WTC11 (cell line): ENCODE measurements around the gene TGFBR1. TPM values are rescaled to one million over a fixed set of nuclear protein-coding genes. Genes with fewer than 3 reads are reported as not detected.

ENCODE experiments used
- ATAC-seq: fragments of 200-7000 bp; cut with Tn5 transposase; 2 replicates; pipeline ENCODE4 v1.10.0; 2021; ENCODE audit warnings: mild to moderate bottlenecking, moderate library complexity
- CTCF ChIA-PET: fragments of 300-600 bp; sonication (Branson Sonifier 250); formaldehyde crosslinking; loops from one replicate; lab custom pipeline; 2021; ENCODE audit warnings: antibody characterized with exemption; lab: Charles Lee
- POLR2A ChIA-PET: fragments of 350-600 bp; sonication (Branson Sonifier 250); formaldehyde crosslinking; loops from one replicate; lab custom pipeline; 2021; ENCODE audit warnings: antibody characterized with exemption; lab: Charles Lee
- DNase-seq: peaks from one replicate; pipeline ENCODE4 v3.0.0; 2021; ENCODE audit warnings: low spot score
- H3K27ac Mint-ChIP-seq: 2 replicates; pipeline ENCODE4 v1.8.0; 2021; ENCODE audit warnings: mixed read lengths
- H3K27me3 Mint-ChIP-seq: 2 replicates; pipeline ENCODE4 v1.8.0; 2021; ENCODE audit warnings: low read depth, mild to moderate bottlenecking, moderate library complexity, mixed read lengths
- H3K36me3 Mint-ChIP-seq: 2 replicates; pipeline ENCODE4 v1.8.0; 2021; ENCODE audit warnings: mixed read lengths
- H3K4me1 Mint-ChIP-seq: 2 replicates; pipeline ENCODE4 v1.8.0; 2022; ENCODE audit warnings: mixed read lengths
- H3K4me3 Mint-ChIP-seq: 2 replicates; pipeline ENCODE4 v1.8.0; 2021; ENCODE audit warnings: mild to moderate bottlenecking, moderate library complexity, mixed read lengths
- H3K9me3 Mint-ChIP-seq: 2 replicates; pipeline ENCODE4 v1.8.0; 2021; ENCODE audit warnings: mixed read lengths
- ATF1 ChIP-seq: sonication (generic); formaldehyde crosslinking; IDR thresholded peaks from 2 replicates; pipeline ENCODE4 v1.8.1; 2023; ENCODE audit warnings: mild to moderate bottlenecking, moderate library complexity, missing genetic modification reagents
- FOXP1 ChIP-seq: sonication (generic); formaldehyde crosslinking; IDR thresholded peaks from 2 replicates; pipeline ENCODE4 v1.8.0; 2022; ENCODE audit warnings: missing genetic modification reagents, mild to moderate bottlenecking, moderate library complexity, borderline replicate concordance
- GABPB1 ChIP-seq: sonication (generic); formaldehyde crosslinking; IDR thresholded peaks from 2 replicates; pipeline ENCODE4 v1.8.1; 2023; ENCODE audit warnings: mild to moderate bottlenecking, missing genetic modification reagents
- HMGA2 ChIP-seq: fragments of 250-450 bp; sonication (Bioruptor Pico); IDR thresholded peaks from 2 replicates; pipeline ENCODE4 v1.4.0; 2021; ENCODE audit warnings: mild to moderate bottlenecking, moderate library complexity
- IRF2 ChIP-seq: sonication (generic); formaldehyde crosslinking; IDR thresholded peaks from 2 replicates; pipeline ENCODE4 v1.8.0; 2022; ENCODE audit warnings: low read depth, missing genetic modification reagents, borderline replicate concordance
- JAZF1 ChIP-seq: fragments of 250-450 bp; sonication (Bioruptor Pico); IDR thresholded peaks from 2 replicates; pipeline ENCODE4 v1.9.0; 2021; ENCODE audit warnings: moderate library complexity, mild to moderate bottlenecking, inconsistent platforms
- KAT7 ChIP-seq: sonication (generic); formaldehyde crosslinking; IDR thresholded peaks from 2 replicates; pipeline ENCODE4 v1.8.1; 2023; ENCODE audit warnings: missing genetic modification reagents, mild to moderate bottlenecking, borderline replicate concordance
- NFE2L1 ChIP-seq: sonication (generic); formaldehyde crosslinking; IDR thresholded peaks from 2 replicates; pipeline ENCODE4 v1.8.1; 2023; ENCODE audit warnings: missing genetic modification reagents
- ZBTB21 ChIP-seq: sonication (generic); formaldehyde crosslinking; IDR thresholded peaks from 2 replicates; pipeline ENCODE4 v1.8.1; 2023; ENCODE audit warnings: mild to moderate bottlenecking, missing genetic modification reagents, borderline replicate concordance
- ZNF121 ChIP-seq: sonication (generic); formaldehyde crosslinking; IDR thresholded peaks from 2 replicates; pipeline ENCODE4 v1.8.0; 2023; ENCODE audit warnings: missing genetic modification reagents
- ZNF263 ChIP-seq: sonication (generic); formaldehyde crosslinking; IDR thresholded peaks from 2 replicates; pipeline ENCODE4 v1.8.1; 2022; ENCODE audit warnings: low read depth, mild to moderate bottlenecking, moderate library complexity, missing genetic modification reagents
- ZNF423 ChIP-seq: fragments of 250-450 bp; sonication (Bioruptor Pico); IDR thresholded peaks from 2 replicates; pipeline ENCODE4 v2.1.2; 2022; ENCODE audit warnings: mild to moderate bottlenecking, moderate library complexity
- total RNA-seq: library from RNA; stranded (reverse); gene quantifications from 3 replicates; pipeline ENCODE4 v1.2.3, GENCODE V29; 2021
- TF ChIP-seq, protein P1 (sequence below): sonication (generic); formaldehyde crosslinking; IDR thresholded peaks from 2 replicates; pipeline ENCODE4 v1.8.0; 2022; ENCODE audit warnings: mild to moderate bottlenecking, missing genetic modification reagents
- TF ChIP-seq, protein P2 (sequence below): sonication (generic); formaldehyde crosslinking; conservative IDR thresholded peaks from 2 replicates; pipeline ENCODE4 v1.8.1; 2023; ENCODE audit warnings: mild to moderate bottlenecking, low read depth, missing genetic modification reagents, moderate library complexity
- TF ChIP-seq, protein P3 (sequence below): sonication (generic); formaldehyde crosslinking; IDR thresholded peaks from 2 replicates; pipeline ENCODE4 v1.8.0; 2023; ENCODE audit warnings: missing genetic modification reagents
- TF ChIP-seq, protein P4 (sequence below): sonication (generic); formaldehyde crosslinking; IDR thresholded peaks from 2 replicates; pipeline ENCODE4 v1.8.1; 2023; ENCODE audit warnings: mild to moderate bottlenecking, missing genetic modification reagents
- TF ChIP-seq, protein P5 (sequence below): fragments of 250-450 bp; sonication (Bioruptor Pico); IDR thresholded peaks from 2 replicates; pipeline ENCODE4 v1.8.0; 2021; ENCODE audit warnings: mild to moderate bottlenecking
- TF ChIP-seq, protein P6 (sequence below): fragments of 200-600 bp; IDR thresholded peaks from 2 replicates; pipeline ENCODE4 v1.8.0; 2022; ENCODE audit warnings: antibody characterized with exemption

Gene TGFBR1
- total RNA-seq, 1 experiment from 2014 or later = 42.4 TPM

DNA sequence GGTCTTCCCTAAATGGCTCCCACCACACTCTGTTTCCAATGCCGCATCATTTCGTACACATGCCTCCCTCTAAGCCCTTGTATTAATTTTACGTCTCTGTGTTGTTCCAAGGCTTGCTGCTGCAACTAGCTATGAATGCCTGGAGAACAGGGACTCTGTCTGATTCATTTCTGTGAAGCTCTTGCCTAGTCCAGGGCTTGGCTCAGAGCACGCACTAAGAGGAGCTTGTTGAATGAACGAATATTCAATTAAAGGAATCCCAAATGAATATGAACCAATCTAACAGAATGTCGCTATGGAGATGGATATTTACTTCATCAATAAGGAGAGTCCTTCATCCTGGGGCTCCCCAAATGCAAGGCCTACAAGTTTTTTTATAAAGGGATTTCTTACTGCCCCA, 55.3 kb downstream of the TGFBR1 start:
- ChIA-PET CTCF (interaction anchor here (1.4 kb wide), 1 partner anchor 9 kb away, joined by 3 read pairs; no protein-coding TSS in a partner anchor), POLR2A (no interaction called here)
- Mint-ChIP-seq H3K27me3 (0 out of 2 replicates have a peak, but pooled peaks cover 3% of the 10 kb centered on the region), H3K4me3 (no peak overlapping the region), H3K27ac (no peak overlapping the region), H3K4me1 (peaks cover 17% of the 10 kb centered on the region), H3K36me3 (no peaks in the 10 kb centered on the region; the same call in 1 of the 2 replicates), H3K9me3 (peaks cover 7% of the 10 kb centered on the region)
- no peak for DNase-seq
- no peak for ATAC-seq
- TF ChIP-seq, protein P1, sequence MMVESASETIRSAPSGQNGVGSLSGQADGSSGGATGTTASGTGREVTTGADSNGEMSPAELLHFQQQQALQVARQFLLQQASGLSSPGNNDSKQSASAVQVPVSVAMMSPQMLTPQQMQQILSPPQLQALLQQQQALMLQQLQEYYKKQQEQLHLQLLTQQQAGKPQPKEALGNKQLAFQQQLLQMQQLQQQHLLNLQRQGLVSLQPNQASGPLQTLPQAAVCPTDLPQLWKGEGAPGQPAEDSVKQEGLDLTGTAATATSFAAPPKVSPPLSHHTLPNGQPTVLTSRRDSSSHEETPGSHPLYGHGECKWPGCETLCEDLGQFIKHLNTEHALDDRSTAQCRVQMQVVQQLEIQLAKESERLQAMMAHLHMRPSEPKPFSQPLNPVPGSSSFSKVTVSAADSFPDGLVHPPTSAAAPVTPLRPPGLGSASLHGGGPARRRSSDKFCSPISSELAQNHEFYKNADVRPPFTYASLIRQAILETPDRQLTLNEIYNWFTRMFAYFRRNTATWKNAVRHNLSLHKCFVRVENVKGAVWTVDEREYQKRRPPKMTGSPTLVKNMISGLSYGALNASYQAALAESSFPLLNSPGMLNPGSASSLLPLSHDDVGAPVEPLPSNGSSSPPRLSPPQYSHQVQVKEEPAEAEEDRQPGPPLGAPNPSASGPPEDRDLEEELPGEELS (CRISPR knock-in tag) = no peak
- TF ChIP-seq ZNF121 (CRISPR knock-in tag) = no peak
- TF ChIP-seq GABPB1 (CRISPR knock-in tag) = no peak
- TF ChIP-seq ZBTB21 (CRISPR knock-in tag) = no peak
- TF ChIP-seq, protein P2, sequence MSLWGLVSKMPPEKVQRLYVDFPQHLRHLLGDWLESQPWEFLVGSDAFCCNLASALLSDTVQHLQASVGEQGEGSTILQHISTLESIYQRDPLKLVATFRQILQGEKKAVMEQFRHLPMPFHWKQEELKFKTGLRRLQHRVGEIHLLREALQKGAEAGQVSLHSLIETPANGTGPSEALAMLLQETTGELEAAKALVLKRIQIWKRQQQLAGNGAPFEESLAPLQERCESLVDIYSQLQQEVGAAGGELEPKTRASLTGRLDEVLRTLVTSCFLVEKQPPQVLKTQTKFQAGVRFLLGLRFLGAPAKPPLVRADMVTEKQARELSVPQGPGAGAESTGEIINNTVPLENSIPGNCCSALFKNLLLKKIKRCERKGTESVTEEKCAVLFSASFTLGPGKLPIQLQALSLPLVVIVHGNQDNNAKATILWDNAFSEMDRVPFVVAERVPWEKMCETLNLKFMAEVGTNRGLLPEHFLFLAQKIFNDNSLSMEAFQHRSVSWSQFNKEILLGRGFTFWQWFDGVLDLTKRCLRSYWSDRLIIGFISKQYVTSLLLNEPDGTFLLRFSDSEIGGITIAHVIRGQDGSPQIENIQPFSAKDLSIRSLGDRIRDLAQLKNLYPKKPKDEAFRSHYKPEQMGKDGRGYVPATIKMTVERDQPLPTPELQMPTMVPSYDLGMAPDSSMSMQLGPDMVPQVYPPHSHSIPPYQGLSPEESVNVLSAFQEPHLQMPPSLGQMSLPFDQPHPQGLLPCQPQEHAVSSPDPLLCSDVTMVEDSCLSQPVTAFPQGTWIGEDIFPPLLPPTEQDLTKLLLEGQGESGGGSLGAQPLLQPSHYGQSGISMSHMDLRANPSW (CRISPR knock-in tag) = no peak
- no peak for TF ChIP-seq ZNF423
- TF ChIP-seq, protein P3, sequence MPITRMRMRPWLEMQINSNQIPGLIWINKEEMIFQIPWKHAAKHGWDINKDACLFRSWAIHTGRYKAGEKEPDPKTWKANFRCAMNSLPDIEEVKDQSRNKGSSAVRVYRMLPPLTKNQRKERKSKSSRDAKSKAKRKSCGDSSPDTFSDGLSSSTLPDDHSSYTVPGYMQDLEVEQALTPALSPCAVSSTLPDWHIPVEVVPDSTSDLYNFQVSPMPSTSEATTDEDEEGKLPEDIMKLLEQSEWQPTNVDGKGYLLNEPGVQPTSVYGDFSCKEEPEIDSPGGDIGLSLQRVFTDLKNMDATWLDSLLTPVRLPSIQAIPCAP (CRISPR knock-in tag) = no peak
- no peak for TF ChIP-seq JAZF1 (CRISPR knock-in tag)
- TF ChIP-seq KAT7 (CRISPR knock-in tag) = no peak
- no peak for TF ChIP-seq HMGA2
- no peak for TF ChIP-seq FOXP1
- no peak for TF ChIP-seq ZNF263 (CRISPR knock-in tag)
- no peak for TF ChIP-seq NFE2L1 (CRISPR knock-in tag)

DNA sequence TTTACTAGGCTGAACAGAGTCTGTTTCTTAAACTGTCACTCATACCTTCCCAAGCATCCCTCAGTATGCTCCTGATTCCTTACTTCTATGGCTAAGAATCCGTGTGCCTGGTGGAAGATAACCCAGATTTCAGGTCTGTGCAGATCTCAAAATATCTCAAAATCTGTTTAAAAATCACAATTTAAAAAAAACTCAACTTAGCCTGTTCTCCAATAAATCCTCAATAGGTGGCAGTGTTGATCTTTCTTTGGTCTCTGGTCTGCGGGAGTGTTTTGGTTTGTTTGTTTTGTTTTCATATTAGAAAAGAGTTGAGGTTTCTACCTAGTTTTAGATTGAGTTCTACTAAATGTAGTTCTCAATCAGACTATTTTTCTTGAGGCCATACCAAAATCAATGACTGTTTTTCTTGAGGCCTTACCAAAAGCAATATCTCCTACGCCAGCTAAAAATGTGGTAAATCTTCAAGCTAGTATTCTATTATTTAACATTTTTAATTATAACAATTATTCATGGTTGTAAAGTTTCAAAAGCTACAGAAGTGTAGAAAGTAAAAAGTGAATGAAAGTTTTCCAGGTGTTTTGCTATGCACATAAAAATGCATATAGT, 57.9 kb downstream of the TGFBR1 start:
- Mint-ChIP-seq H3K27me3 (no peaks in the 10 kb centered on the region; the same call in 1 of the 2 replicates), H3K36me3 (no peaks in the 10 kb centered on the region; the same call in 1 of the 2 replicates), H3K9me3 (peaks cover 7% of the 10 kb centered on the region), H3K27ac (no peak overlapping the region), H3K4me1 (peaks cover 22% of the 10 kb centered on the region), H3K4me3 (no peak overlapping the region)
- POLR2A ChIA-PET = interaction anchor here (0.7 kb wide), 1 partner anchor 66 kb away, joined by 3 read pairs; no protein-coding TSS in a partner anchor
- CTCF ChIA-PET = interaction anchor here (0.7 to 1.6 kb wide), 5 partner anchors 10 to 97 kb away, joined by 3 to 9 read pairs (median 5); partner anchors contain the start of genes ALG2 and SEC61B
- ATAC-seq = no peak
- no peak for DNase-seq
- TF ChIP-seq, protein P4, sequence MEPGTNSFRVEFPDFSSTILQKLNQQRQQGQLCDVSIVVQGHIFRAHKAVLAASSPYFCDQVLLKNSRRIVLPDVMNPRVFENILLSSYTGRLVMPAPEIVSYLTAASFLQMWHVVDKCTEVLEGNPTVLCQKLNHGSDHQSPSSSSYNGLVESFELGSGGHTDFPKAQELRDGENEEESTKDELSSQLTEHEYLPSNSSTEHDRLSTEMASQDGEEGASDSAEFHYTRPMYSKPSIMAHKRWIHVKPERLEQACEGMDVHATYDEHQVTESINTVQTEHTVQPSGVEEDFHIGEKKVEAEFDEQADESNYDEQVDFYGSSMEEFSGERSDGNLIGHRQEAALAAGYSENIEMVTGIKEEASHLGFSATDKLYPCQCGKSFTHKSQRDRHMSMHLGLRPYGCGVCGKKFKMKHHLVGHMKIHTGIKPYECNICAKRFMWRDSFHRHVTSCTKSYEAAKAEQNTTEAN (CRISPR knock-in tag) = no peak
- TF ChIP-seq IRF2 (CRISPR knock-in tag) (no peak), ATF1 (no peak), JAZF1 (CRISPR knock-in tag) (no peak), GABPB1 (CRISPR knock-in tag) (no peak), ZNF263 (CRISPR knock-in tag) (no peak)
- TF ChIP-seq, protein P5, sequence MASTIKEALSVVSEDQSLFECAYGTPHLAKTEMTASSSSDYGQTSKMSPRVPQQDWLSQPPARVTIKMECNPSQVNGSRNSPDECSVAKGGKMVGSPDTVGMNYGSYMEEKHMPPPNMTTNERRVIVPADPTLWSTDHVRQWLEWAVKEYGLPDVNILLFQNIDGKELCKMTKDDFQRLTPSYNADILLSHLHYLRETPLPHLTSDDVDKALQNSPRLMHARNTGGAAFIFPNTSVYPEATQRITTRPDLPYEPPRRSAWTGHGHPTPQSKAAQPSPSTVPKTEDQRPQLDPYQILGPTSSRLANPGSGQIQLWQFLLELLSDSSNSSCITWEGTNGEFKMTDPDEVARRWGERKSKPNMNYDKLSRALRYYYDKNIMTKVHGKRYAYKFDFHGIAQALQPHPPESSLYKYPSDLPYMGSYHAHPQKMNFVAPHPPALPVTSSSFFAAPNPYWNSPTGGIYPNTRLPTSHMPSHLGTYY = no peak
- TF ChIP-seq, protein P6, sequence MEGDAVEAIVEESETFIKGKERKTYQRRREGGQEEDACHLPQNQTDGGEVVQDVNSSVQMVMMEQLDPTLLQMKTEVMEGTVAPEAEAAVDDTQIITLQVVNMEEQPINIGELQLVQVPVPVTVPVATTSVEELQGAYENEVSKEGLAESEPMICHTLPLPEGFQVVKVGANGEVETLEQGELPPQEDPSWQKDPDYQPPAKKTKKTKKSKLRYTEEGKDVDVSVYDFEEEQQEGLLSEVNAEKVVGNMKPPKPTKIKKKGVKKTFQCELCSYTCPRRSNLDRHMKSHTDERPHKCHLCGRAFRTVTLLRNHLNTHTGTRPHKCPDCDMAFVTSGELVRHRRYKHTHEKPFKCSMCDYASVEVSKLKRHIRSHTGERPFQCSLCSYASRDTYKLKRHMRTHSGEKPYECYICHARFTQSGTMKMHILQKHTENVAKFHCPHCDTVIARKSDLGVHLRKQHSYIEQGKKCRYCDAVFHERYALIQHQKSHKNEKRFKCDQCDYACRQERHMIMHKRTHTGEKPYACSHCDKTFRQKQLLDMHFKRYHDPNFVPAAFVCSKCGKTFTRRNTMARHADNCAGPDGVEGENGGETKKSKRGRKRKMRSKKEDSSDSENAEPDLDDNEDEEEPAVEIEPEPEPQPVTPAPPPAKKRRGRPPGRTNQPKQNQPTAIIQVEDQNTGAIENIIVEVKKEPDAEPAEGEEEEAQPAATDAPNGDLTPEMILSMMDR = peak; percentile 26; the same call in 1 of the 2 replicates
